Stimulated activated CD4-positive, alpha-beta T cell treated with anti-CD3 and anti-CD28 coated beads, Interleukin-12 subunit alpha, Interleukin-12 subunit beta, amount 100 ng/mL, for 48 hours (primary cell): ENCODE data around the gene ZNF652.
"Not testable (repeated sequence)": the region's sequence is repeated elsewhere in the genome, so short reads cannot be mapped to it uniquely, and the experiment has no call there.

Experiments used
- DNase-seq, 3 donors: peaks; one replicate each; pipeline ENCODE4 v3.0.0-alpha.2; 2020; ENCODE audit warnings: low read depth in 2 of 3, low spot score in 1 of 3

ZNF652 gene

GRCh38 chr17:49275981-49276380 lies 86.1 kb downstream of the ZNF652 start:
- not testable (repeated sequence) for DNase-seq

GRCh38 chr17:49269356-49269755 lies 92.7 kb downstream of the ZNF652 start:
- DNase-seq: no peak

GRCh38 chr17:49267912-49268311 lies 94.1 kb downstream of the ZNF652 start:
- DNase-seq: no peak

- no peak for DNase-seq
Measured at GRCh38 chr17:49266233-49266632, 95.8 kb downstream of the ZNF652 start.

GRCh38 chr17:49261540-49261939 lies 100.5 kb downstream of the ZNF652 start:
- not testable (repeated sequence) for DNase-seq

GRCh38 chr17:49260817-49261291 lies 101.2 kb downstream of the ZNF652 start:
- peak in 1 of 3 donors; percentile 34 for DNase-seq

GRCh38 chr17:49260011-49260816 lies 101.8 kb downstream of the ZNF652 start:
- DNase-seq: peak; percentile 19 to 31 (median 24)

- DNase-seq: no peak
Measured at GRCh38 chr17:49259663-49260010, 102.4 kb downstream of the ZNF652 start.

- no peak for DNase-seq
Measured at GRCh38 chr17:49258394-49258793, 103.7 kb downstream of the ZNF652 start.

GRCh38 chr17:49255125-49255524 lies 106.9 kb downstream of the ZNF652 start:
- DNase-seq: no peak

- no peak for DNase-seq
Measured at GRCh38 chr17:49254066-49254465, 108.0 kb downstream of the ZNF652 start.

GRCh38 chr17:49252148-49252695 lies 109.8 kb downstream of the ZNF652 start:
- no peak for DNase-seq

GRCh38 chr17:49249890-49250522 lies 112.0 kb downstream of the ZNF652 start:
- no peak for DNase-seq

- DNase-seq: no peak
Measured at GRCh38 chr17:49249292-49249794, 112.7 kb downstream of the ZNF652 start.

- no peak for DNase-seq
Measured at GRCh38 chr17:49247944-49248343, 114.1 kb downstream of the ZNF652 start.

GRCh38 chr17:49244839-49245238 lies 117.2 kb downstream of the ZNF652 start:
- no peak for DNase-seq
